Stimulated activated CD8-positive, alpha-beta memory T cell treated with anti-CD3 and anti-CD28 coated beads, Interleukin-7, amount 100 ng/mL, for 4 hours (primary cell): Measurements from ENCODE around the gene DUOXA2.
"Not testable (repeated sequence)": the region's sequence is repeated elsewhere in the genome, so short reads cannot be mapped to it uniquely, and the experiment has no call there.

ENCODE experiments used
- DNase-seq, 2 donors: peaks; one replicate each; pipeline ENCODE4 v3.0.0-alpha.2; 2020; ENCODE audit warnings: low read depth in 2 of 2

DUOXA2 gene

GRCh38 chr15:45117308-45118130, 3.4 kb downstream of the DUOXA2 start:
- no peak for DNase-seq

- DNase-seq, result peak; percentile 66 to 71
Observed at GRCh38 chr15:45118131-45118588, 4.0 kb downstream of the DUOXA2 start.

DNA sequence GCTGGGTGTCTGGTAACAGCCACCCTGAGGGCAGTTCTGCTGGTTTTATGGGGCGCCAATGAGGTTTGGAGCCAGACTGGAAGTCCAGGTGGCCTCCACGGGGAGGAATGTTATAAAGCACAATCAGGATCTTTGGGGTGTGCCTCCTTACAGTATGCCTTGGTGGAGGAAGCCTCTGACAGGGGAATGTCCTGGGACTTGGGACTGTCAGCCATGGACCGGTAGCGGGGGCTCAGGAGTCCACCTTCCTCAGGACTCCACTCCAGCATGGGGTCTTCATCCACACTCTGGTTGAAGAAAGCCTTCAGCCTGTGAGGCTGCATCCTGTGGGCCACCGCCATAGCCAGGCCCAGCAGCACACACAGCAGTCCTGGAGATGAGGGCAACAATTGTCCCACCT, 4.9 kb downstream of the DUOXA2 start:
- no peak for DNase-seq

DNA sequence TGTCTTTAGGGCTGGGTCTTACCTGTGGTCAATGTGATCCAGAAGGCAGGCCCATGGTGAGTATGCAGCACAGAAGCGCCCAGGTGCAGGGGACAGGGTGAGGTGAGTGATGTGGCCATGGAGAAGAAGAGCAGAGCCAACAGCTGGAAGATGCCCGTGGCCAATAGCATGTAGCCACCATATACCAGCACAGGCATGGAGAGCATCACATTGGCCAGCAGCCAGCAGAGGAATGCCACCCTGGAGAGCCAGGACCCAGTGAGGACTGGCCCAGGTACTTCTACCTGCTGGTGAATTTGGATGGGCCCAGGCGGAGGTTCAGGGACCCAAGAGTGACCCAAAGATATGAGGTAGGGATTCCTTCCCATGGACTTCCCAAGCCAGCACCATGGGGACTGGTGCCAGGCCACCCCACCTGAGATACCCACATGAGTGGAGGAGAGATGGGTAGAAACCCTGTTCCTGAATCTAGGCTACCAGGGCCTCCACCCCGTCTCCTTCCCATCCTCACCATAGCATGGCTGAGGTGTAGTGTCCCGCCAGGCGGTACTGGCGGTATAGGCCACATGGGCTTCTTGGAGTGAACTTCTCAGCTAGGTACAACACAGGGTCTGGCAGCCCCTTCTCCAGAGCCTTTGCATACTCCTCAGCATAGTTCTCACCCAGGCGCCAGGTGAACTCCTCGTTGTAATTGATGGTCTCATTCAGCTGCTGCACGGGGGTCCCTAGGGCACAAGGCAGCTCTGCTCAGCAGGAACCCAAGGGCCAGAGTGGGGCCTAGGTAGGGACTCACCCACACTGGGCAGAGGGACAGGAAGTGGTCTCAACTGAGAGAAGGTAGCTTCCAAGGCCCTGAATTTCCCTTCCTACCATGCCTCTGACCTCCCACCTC, 6.2 kb downstream of the DUOXA2 start:
- DNase-seq, result no peak

GRCh38 chr15:45121020-45121419, 6.9 kb downstream of the DUOXA2 start:
- no peak for DNase-seq

DNA sequence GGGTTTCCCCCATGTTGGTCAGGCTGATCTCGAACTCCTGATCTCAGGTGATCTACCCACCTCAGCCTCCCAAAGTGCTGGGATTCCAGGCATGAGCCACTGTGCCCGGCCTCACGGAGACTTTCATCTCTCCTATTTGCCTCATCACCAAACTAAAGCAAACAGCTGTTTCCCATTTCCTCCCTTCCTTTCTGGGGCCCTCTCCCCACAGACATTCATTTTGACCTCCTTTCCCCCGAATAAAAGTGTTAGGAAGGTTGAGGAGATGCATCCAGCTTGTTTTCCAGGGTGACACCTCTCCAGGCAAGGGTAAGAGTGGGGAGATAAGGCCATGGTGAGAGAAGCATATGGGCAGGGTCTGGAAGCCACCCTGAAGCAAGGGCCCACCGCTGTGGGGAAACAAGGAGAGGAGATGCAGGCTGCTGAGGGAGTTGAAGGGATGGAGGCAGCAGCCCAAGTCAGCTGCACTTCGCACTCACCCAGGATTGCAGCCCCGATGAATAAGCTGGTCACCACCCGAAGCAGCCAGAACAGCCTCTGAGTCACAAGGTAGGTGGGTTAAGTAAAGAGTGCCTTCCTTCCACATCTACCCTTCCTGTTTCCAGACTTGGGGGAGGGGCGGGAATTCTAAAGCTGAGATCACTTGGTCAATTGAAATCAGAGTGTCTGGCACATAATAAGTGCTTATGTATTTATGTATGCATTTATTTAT, 7.7 kb downstream of the DUOXA2 start:
- DNase-seq, result no peak

- no peak for DNase-seq
Observed at GRCh38 chr15:45122719-45123118, 8.6 kb downstream of the DUOXA2 start.

- DNase-seq, result no peak
Observed at GRCh38 chr15:45123397-45123796, 9.3 kb downstream of the DUOXA2 start.

- peak in 1 of 2 donors; percentile 29 for DNase-seq
Observed at GRCh38 chr15:45126535-45127158, 12.5 kb downstream of the DUOXA2 start.

DNA sequence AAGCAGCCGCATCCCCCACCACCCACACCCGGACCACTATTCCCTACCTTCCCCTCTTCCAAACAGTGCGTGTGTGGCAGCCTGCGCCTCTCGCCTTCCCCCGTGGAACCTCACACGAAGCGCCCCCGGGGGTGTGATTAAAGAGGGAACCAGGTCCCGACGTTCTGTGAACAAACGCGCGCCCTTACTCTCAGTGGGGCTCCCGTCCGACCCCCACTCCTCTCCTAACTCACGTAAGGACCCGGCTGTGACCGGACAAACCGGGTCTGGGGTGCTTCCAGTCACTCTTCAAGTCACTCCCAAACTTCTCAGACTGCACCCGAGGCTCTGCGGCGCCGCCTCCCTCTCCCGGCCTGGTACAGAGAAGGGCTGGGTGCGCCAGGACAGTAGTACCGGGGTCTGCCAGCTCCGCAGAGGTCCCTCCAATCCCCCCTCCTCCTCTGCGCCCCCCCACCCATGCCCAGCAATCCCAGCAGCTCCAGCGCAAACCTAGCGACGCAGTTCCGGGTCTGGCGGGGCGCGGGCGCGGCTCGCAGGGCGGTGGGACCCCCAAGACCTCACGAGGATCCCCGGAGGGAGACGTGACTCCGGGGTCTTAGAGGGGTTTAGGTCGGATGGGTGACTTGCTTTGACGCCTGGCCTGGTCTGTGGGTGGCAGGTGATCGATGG, 15.0 kb downstream of the DUOXA2 start:
- DNase-seq, result no peak

DNA sequence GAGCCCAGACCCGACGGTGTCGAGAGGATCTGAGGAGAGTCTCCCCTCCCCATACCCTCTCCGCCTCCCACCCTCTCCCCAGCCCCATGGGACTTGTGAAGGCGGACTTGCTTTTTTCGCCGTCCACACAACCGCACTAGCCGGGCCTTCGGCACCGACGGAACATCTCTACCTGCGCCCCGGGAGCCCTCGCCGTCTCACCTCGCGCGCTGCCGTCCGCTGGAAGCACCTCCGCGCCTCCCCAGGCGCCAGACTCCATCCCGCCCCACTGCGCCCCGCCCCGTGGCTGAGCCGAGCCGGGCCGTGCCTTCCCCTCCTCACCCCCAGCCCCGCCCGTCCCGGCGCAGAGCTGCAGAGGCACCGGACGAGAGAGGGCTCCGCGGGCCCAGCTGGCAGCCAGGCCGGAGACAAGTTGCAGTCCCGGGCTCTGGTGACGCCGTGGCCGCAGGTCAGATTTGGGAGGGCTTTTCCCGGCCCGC, 15.6 kb downstream of the DUOXA2 start, which contains the start of the genes DUOX1 and DUOXA1:
Gene DUOX1 (plus strand): TSS at position 344 of the 479 bp plus-strand sequence. CDS start 1,973 bp downstream, outside the sequence.
Gene DUOXA1 (minus strand): TSS at position 229 of the 479 bp plus-strand sequence. CDS start 6,865 bp downstream, outside the sequence.
- DNase-seq, result peak in 1 of 2 donors; percentile 14

DNA sequence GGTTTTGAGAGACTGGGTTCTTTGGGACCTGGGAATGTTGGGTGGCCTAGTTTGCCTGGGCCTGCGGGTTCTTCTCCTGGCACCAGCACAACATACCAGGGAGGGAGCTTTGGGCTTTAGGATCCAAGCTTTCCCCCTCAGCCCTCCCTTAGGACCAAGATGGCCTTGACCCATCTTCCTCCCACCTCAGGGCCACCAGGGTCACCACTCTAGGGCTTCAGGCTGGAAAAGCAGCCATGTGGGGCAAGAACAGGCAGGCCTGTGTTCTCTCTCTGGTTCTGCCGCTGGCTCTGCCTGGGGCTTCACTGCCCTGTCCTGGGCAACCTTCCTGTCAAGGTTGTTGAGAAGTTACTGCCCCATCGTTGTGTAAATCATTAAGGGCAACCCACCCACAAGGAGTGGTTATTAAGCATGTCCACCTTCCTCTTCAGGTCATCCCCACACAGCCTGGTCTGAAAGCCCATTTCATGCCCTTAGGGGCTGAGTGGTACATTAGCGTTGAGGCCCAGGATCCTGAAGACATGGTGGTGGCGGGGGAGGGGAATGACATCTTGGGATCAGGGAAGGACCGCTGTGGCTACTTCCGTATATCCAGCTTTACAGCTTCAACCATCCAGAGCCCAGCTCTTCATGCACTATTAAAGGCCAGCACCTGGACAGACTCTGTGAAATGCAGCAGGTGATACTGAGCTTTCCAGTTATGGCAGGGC, 16.3 kb downstream of the DUOXA2 start:
- DNase-seq, result no peak

DNA sequence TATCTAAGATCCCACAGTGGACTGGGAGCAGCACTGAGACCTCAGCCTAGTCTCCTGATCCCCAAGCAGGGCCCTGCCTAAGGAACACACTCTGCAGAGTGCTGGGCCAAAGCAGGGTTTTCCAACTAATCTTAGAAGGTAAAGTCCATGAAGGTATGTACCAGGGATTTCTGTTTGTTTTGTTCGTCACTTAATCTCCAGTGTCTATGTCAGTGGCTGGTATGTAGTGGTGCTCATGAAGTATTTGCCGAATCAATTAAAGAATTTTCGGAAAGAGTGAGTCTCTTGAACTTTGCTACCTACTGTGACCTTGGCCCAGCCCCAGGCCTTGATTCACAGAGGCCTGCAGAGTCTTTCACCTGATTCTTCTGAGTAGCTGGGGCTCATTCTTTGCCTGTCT, 17.4 kb downstream of the DUOXA2 start:
- no peak for DNase-seq

DNA sequence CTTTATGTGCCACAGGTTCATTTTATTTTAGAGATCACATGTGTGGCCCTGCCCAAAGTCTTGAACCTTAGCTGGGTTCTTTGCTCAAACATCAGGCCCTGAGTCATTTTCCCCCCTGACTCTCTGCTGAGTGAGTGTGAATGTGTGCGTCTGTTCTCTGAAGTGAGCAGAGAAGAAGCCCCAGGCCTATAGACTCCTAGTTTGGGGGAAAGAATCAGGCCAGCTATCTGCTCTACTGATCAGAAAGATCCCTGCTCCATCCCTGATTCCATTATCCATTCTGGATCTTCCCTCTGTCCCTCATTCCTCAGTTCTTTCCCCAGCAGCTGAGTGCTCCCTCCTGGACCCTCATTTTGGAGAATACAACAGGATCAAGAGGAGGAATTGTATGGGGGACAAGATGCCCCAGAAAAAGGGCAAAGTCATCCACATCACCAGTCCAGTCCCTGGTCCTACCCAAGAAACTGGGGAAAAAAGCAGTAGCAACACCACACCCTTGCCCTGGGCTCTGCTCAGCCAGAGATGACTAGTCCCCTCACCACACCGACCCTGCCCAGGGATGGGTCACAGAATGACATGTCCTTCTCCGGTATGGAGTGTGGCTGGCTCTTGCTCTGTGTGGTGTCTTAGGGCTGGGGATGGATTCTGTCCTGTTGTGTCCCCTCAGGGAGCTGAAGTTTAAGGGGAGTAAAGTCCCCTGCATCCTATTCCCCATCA, 18.9 kb downstream of the DUOXA2 start:
- no peak for DNase-seq

DNA sequence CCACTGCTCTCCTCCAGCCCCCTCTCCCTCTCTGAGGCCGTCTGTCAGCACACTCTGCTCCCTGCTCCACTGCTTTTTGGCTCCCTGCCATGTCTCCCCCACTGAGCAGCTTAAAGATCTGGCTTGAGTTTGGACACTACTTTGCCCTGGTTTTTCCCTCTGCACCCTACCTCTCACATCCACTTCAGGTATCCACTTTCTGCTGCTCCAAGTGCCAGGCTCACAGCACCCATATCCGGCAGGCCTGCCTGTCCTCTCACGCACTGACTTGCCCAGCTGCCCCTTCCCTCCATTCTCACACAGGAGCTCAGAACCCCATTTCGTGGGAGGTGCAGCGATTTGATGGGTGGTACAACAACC, 19.4 kb downstream of the DUOXA2 start:
- no peak for DNase-seq

- no peak for DNase-seq
Observed at GRCh38 chr15:45134046-45134445, 19.9 kb downstream of the DUOXA2 start.

GRCh38 chr15:45134682-45135604, 20.8 kb downstream of the DUOXA2 start:
- no peak for DNase-seq

DNA sequence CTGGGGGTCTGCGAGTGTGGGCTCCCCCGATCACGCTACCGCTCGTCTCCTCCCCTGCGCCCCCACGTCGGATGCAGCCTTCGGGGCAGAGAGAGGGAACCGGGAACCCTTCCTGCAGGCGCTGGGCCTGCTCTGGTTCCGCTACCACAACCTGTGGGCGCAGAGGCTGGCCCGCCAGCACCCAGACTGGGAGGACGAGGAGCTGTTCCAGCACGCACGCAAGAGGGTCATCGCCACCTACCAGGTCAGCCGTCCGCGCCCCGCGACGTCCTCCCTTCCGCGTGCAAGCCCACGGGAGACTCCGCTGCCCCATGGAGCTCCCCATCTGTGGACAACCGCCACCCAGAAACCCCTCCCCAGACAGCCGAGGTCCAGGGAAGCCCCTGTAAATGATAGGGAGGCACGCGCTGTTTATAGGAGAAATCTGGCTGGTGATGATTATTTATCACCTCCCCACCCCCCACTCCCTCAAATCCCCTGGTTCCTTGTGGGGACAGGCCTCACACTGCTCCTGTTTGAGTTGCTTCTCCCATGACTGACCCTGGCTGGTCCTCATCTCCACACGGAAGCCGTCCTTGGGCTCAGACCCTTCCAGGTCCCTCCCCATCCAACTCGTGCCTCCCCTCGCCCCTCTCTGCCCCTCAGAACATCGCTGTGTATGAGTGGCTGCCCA, 21.7 kb downstream of the DUOXA2 start:
- DNase-seq, result not testable (repeated sequence)
